Measurements from ENCODE around the gene ACY1.

- TF ChIP-seq ZNF850 (CRISPR knock-in tag; conservative IDR thresholded peaks at IDR 0.05) (no peak), HDAC6 (IDR thresholded peaks at IDR 0.05; ENCODE audit: low read depth, low read length) (no peak), POLR2A (IDR thresholded peaks at IDR 0.05; ENCODE audit: insufficient read depth in 1 of 2, low read depth in 2 of 2, low read length in 2 of 2) (no peak), SMC3 (IDR thresholded peaks at IDR 0.05; ENCODE audit: low read length) (no peak), KDM2A (CRISPR knock-in tag; IDR thresholded peaks at IDR 0.05; ENCODE audit: borderline replicate concordance, low read depth) (no peak), ZNF761 (CRISPR knock-in tag; conservative IDR thresholded peaks at IDR 0.05) (no peak), XBP1 (CRISPR knock-in tag; IDR thresholded peaks at IDR 0.05) (no peak), RAD21 (CRISPR knock-in tag; IDR thresholded peaks at IDR 0.05) (no peak), NR1H2 (CRISPR knock-in tag; IDR thresholded peaks at IDR 0.05; ENCODE audit: borderline replicate concordance, low read depth) (no peak), CHD2 (IDR thresholded peaks at IDR 0.05; ENCODE audit: low read depth, low read length) (no peak)
- TF ChIP-seq, protein P1, sequence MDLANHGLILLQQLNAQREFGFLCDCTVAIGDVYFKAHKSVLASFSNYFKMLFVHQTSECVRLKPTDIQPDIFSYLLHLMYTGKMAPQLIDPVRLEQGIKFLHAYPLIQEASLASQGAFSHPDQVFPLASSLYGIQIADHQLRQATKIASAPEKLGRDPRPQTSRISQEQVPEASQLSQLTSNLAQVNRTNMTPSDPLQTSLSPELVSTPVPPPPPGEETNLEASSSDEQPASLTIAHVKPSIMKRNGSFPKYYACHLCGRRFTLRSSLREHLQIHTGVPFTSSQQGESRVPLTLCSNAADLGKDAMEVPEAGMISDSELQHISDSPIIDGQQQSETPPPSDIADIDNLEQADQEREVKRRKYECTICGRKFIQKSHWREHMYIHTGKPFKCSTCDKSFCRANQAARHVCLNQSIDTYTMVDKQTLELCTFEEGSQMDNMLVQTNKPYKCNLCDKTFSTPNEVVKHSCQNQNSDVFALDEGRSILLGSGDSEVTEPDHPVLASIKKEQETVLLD (CRISPR knock-in tag; IDR thresholded peaks at IDR 0.05; ENCODE audit: low read depth), result no peak
Observed at GRCh38 chr3:51953445-51953844, 29.9 kb upstream of the ACY1 start.

Measured in HepG2 (cell line).